ENCODE measurements around the gene PLXNB3.
"Not testable (repeated sequence)": the region's sequence is repeated elsewhere in the genome, so short reads cannot be mapped to it uniquely, and the experiment has no call there.

Gene PLXNB3

GRCh38 chrX:153763989-153764755 lies at the start of gene PLXNB3:
TSS of gene PLXNB3 (plus strand) at chrX:153764249. CDS start at chrX:153765536, 1,287 bp downstream.
- DNase-seq (ENCODE audit: low read depth in 2 of 2) = peak; percentile 35 to 42

- no peak for DNase-seq (ENCODE audit: low read depth in 2 of 2)
Measured at GRCh38 chrX:153714256-153714655, 49.8 kb upstream of the PLXNB3 start.

- DNase-seq (ENCODE audit: low read depth in 2 of 2) = no peak
Measured at GRCh38 chrX:153717445-153717844, 46.6 kb upstream of the PLXNB3 start.

- DNase-seq (ENCODE audit: low read depth in 2 of 2) = no peak
Measured at GRCh38 chrX:153719238-153719637, 44.8 kb upstream of the PLXNB3 start.

GRCh38 chrX:153719701-153720100 lies 44.3 kb upstream of the PLXNB3 start:
- DNase-seq (ENCODE audit: low read depth in 2 of 2) = no peak

- DNase-seq (ENCODE audit: low read depth in 2 of 2) = no peak
Measured at GRCh38 chrX:153722704-153723350, 41.2 kb upstream of the PLXNB3 start.

- peak in 1 of 2 donors; percentile 21 for DNase-seq (ENCODE audit: low read depth in 2 of 2)
Measured at GRCh38 chrX:153723351-153724251, 40.4 kb upstream of the PLXNB3 start.

GRCh38 chrX:153724252-153725038 lies 39.6 kb upstream of the PLXNB3 start, which contains the start of the genes ABCD1 and BCAP31:
TSS of gene ABCD1 (plus strand) at chrX:153724856. CDS start at chrX:153725267, 411 bp downstream.
TSS of gene BCAP31 (minus strand) at chrX:153724387. CDS start at chrX:153723244, 1,143 bp downstream.
- DNase-seq (ENCODE audit: low read depth in 2 of 2) = peak; percentile 75 to 77

- no peak for DNase-seq (ENCODE audit: low read depth in 2 of 2)
Measured at GRCh38 chrX:153725039-153725831, 38.8 kb upstream of the PLXNB3 start.

- DNase-seq (ENCODE audit: low read depth in 2 of 2) = no peak
Measured at GRCh38 chrX:153725832-153726285, 38.2 kb upstream of the PLXNB3 start.

- no peak for DNase-seq (ENCODE audit: low read depth in 2 of 2)
Measured at GRCh38 chrX:153726286-153727122, 37.5 kb upstream of the PLXNB3 start.

- DNase-seq (ENCODE audit: low read depth in 2 of 2) = no peak
Measured at GRCh38 chrX:153727123-153727931, 36.7 kb upstream of the PLXNB3 start.

- no peak for DNase-seq (ENCODE audit: low read depth in 2 of 2)
Measured at GRCh38 chrX:153728095-153728494, 36.0 kb upstream of the PLXNB3 start.

- no peak for DNase-seq (ENCODE audit: low read depth in 2 of 2)
Measured at GRCh38 chrX:153728951-153729631, 35.0 kb upstream of the PLXNB3 start.

GRCh38 chrX:153730115-153730514 lies 33.9 kb upstream of the PLXNB3 start:
- not testable (repeated sequence) for DNase-seq (ENCODE audit: low read depth in 2 of 2)

GRCh38 chrX:153731117-153731844 lies 32.8 kb upstream of the PLXNB3 start:
- DNase-seq (ENCODE audit: low read depth in 2 of 2) = no peak

- DNase-seq (ENCODE audit: low read depth in 2 of 2) = no peak
Measured at GRCh38 chrX:153731845-153732215, 32.2 kb upstream of the PLXNB3 start.
